ENCODE results near the gene TUBGCP6.

The TUBGCP6 gene

GRCh38 chr22:50280708-50281383, 36.0 kb upstream of the TUBGCP6 start:
- Histone ChIP-seq H3K36me3 (peaks cover 71% of the 10 kb centered on the region), H3K4me1 (no peaks in the 10 kb centered on the region), H3K4me3 (ENCODE audit: low read depth, low read length) (no peak overlapping the region), H3K9me3 (no peaks in the 10 kb centered on the region), H3K27me3 (no peaks in the 10 kb centered on the region)
- no peak for TF ChIP-seq CTCF (IDR thresholded peaks at IDR 0.05; ENCODE audit: low read depth, low read length)
- no peak for DNase-seq

GRCh38 chr22:50280022-50280707, 35.3 kb upstream of the TUBGCP6 start:
- peaks cover 73% of the 10 kb centered on the region for H3K36me3 ChIP-seq

GRCh38 chr22:50278956-50279619, 34.3 kb upstream of the TUBGCP6 start:
- no peaks in the 10 kb centered on the region for H3K9me3 ChIP-seq
- no peak for TF ChIP-seq CTCF (IDR thresholded peaks at IDR 0.05; ENCODE audit: low read depth, low read length)
- DNase-seq = no peak
- peaks cover 74% of the 10 kb centered on the region for H3K36me3 ChIP-seq
- H3K4me1 ChIP-seq = peaks cover 5% of the 10 kb centered on the region
- H3K4me3 ChIP-seq (ENCODE audit: low read depth, low read length) = no peak overlapping the region
- H3K27me3 ChIP-seq = no peaks in the 10 kb centered on the region

More at GRCh38 chr22:50280022-50280707, 35.3 kb upstream of the TUBGCP6 start:
- no peak for TF ChIP-seq CTCF (IDR thresholded peaks at IDR 0.05; ENCODE audit: low read depth, low read length)
- Histone ChIP-seq H3K4me1 (no peaks in the 10 kb centered on the region), H3K4me3 (ENCODE audit: low read depth, low read length) (no peak overlapping the region), H3K9me3 (no peaks in the 10 kb centered on the region), H3K27me3 (no peaks in the 10 kb centered on the region)
- DNase-seq = no peak

GRCh38 chr22:50278461-50278860, 33.6 kb upstream of the TUBGCP6 start:
- Histone ChIP-seq H3K9me3 (no peaks in the 10 kb centered on the region), H3K36me3 (peaks cover 74% of the 10 kb centered on the region), H3K4me1 (peaks cover 7% of the 10 kb centered on the region), H3K4me3 (ENCODE audit: low read depth, low read length) (no peak overlapping the region), H3K27me3 (no peaks in the 10 kb centered on the region)
- no peak for DNase-seq
- TF ChIP-seq CTCF (IDR thresholded peaks at IDR 0.05; ENCODE audit: low read depth, low read length) = no peak

- DNase-seq = no peak
- Histone ChIP-seq H3K9me3 (no peaks in the 10 kb centered on the region), H3K36me3 (peaks cover 70% of the 10 kb centered on the region), H3K4me3 (ENCODE audit: low read depth, low read length) (no peak overlapping the region), H3K27me3 (no peaks in the 10 kb centered on the region), H3K4me1 (peaks cover 10% of the 10 kb centered on the region)
- TF ChIP-seq CTCF (IDR thresholded peaks at IDR 0.05; ENCODE audit: low read depth, low read length) = no peak
Measured at GRCh38 chr22:50277761-50278160, 32.9 kb upstream of the TUBGCP6 start.

Data from BE2C (cell line).